ENCODE results near the gene LRRC10.
"Not testable (repeated sequence)": the region's sequence is repeated elsewhere in the genome, so short reads cannot be mapped to it uniquely, and the experiment has no call there.

Gene LRRC10

GRCh38 chr12:69620077-69620476 lies 9.4 kb upstream of the LRRC10 start:
- no peak for DNase-seq
- intact Hi-C loops (cut with DNase I), result no loop called here

- intact Hi-C loops (cut with DNase I), result no loop called here
- DNase-seq, result no peak
Measured at GRCh38 chr12:69619050-69619449, 8.3 kb upstream of the LRRC10 start.

- intact Hi-C loops (cut with DNase I), result no loop called here
- DNase-seq, result no peak
Measured at GRCh38 chr12:69616025-69616424, 5.3 kb upstream of the LRRC10 start.

GRCh38 chr12:69613351-69613750 lies 2.6 kb upstream of the LRRC10 start:
- no peak for DNase-seq
- intact Hi-C loops (cut with DNase I), result no loop called here

- intact Hi-C loops (cut with DNase I), result no loop called here
- no peak for DNase-seq
Measured at GRCh38 chr12:69610126-69610525, 581 bp downstream of the LRRC10 start.

GRCh38 chr12:69608114-69608513 lies 2.6 kb downstream of the LRRC10 start:
- intact Hi-C loops (cut with DNase I), result no loop called here
- no peak for DNase-seq

GRCh38 chr12:69604275-69604674 lies 6.4 kb downstream of the LRRC10 start:
- DNase-seq; intact Hi-C loops (cut with DNase I): not testable (repeated sequence)

- intact Hi-C loops (cut with DNase I); DNase-seq: not testable (repeated sequence)
Measured at GRCh38 chr12:69603556-69603955, 7.2 kb downstream of the LRRC10 start.

GRCh38 chr12:69602954-69603353 lies 7.8 kb downstream of the LRRC10 start:
- intact Hi-C loops (cut with DNase I), result no loop called here
- no peak for DNase-seq

- DNase-seq, result no peak
- intact Hi-C loops (cut with DNase I), result no loop called here
Measured at GRCh38 chr12:69601962-69602685, 8.6 kb downstream of the LRRC10 start.

GRCh38 chr12:69600804-69601203 lies 9.9 kb downstream of the LRRC10 start:
- no peak for DNase-seq
- intact Hi-C loops (cut with DNase I), result no loop called here

- intact Hi-C loops (cut with DNase I), result no loop called here
Measured at GRCh38 chr12:69598174-69598753, 12.4 kb downstream of the LRRC10 start.

GRCh38 chr12:69595689-69596088 lies 15.0 kb downstream of the LRRC10 start:
- no peak for DNase-seq
- intact Hi-C loops (cut with DNase I), result no loop called here

More at GRCh38 chr12:69598174-69598753, 12.4 kb downstream of the LRRC10 start:
- no peak for DNase-seq

- intact Hi-C loops (cut with DNase I), result loop anchor here (10.0 kb wide), 1 partner anchor 294 kb away; no protein-coding TSS in a partner anchor
- DNase-seq, result no peak
Measured at GRCh38 chr12:69589082-69589481, 21.6 kb downstream of the LRRC10 start.

- no peak for DNase-seq
- intact Hi-C loops (cut with DNase I), result loop anchor here (10.0 kb wide), 1 partner anchor 294 kb away; no protein-coding TSS in a partner anchor
Measured at GRCh38 chr12:69588527-69588926, 22.2 kb downstream of the LRRC10 start.

GRCh38 chr12:69585189-69586062 lies 25.3 kb downstream of the LRRC10 start, which contains the start of gene CCT2:
CCT2 (plus strand) TSS chr12:69585459; CDS start chr12:69585522, 63 bp downstream.
- intact Hi-C loops (cut with DNase I), result loop anchor here (1.0 to 10.0 kb wide), 2 partner anchors 153 to 291 kb away; partner anchors contain the start of gene RAB3IP
- DNase-seq, result peak; percentile 94 to 100 (median 98)

- intact Hi-C loops (cut with DNase I), result loop anchor here (10.0 kb wide), 1 partner anchor 288 kb away; no protein-coding TSS in a partner anchor
- DNase-seq, result no peak
Measured at GRCh38 chr12:69583203-69583602, 27.5 kb downstream of the LRRC10 start.

GRCh38 chr12:69580074-69580473 lies 30.6 kb downstream of the LRRC10 start:
- intact Hi-C loops (cut with DNase I), result loop anchor here (10.0 kb wide), 1 partner anchor 285 kb away; no protein-coding TSS in a partner anchor
- DNase-seq, result no peak

- no peak for DNase-seq
- intact Hi-C loops (cut with DNase I), result no loop called here
Measured at GRCh38 chr12:69579029-69579428, 31.7 kb downstream of the LRRC10 start.

- intact Hi-C loops (cut with DNase I), result no loop called here
- no peak for DNase-seq
Measured at GRCh38 chr12:69578283-69578682, 32.4 kb downstream of the LRRC10 start.

GRCh38 chr12:69575346-69575745 lies 35.4 kb downstream of the LRRC10 start:
- no peak for DNase-seq
- intact Hi-C loops (cut with DNase I), result no loop called here

Measured in posterior cingulate gyrus (tissue), 11 donors.